ENCODE results near the gene FAM149A. TPM values are rescaled to one million over a fixed set of nuclear protein-coding genes. Genes with fewer than 3 reads are reported as not detected.

The FAM149A gene
- total RNA-seq, 1 experiment from 2014 or later = 8.9 TPM

DNA sequence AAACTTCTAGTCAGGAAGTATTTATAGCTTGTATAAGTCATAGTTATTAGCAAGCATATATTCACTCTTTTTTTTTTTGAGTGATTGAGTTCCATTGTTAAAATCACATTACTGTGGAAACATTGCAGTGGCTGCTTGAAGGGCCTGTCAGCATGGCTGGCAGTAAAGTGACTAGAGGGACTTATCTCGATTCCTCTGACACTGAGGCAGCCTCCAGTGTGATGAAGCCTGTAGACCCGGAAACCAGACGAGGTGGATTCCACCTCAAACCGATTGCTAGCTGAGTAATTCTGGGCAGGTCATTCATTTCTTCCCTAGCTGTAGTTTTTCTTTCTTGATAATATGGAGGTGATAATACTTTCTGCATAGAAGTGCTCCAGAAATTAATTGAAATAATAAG, 4.7 kb downstream of the FAM149A start:
- no TSS peak for BruUV-seq (replicated peaks)
- no peak for ATAC-seq
- Histone ChIP-seq H3K9me2 (ENCODE audit: insufficient read depth) (no peaks in the 10 kb centered on the region), H3K27me3 (ENCODE audit: insufficient read depth, low read length) (no peaks in the 10 kb centered on the region), H3K9me3 (ENCODE audit: control insufficient read depth in 1 of 2, insufficient read depth in 1 of 2, low read depth in 1 of 2, low read length in 2 of 2) (no peaks in the 10 kb centered on the region), H3K79me2 (ENCODE audit: insufficient read depth, low read length) (no peaks in the 10 kb centered on the region), H3K9ac (ENCODE audit: low read length) (no peak overlapping the region), H3K4me3 (replicated peaks in 1 of 2; ENCODE audit: low read depth in 1 of 2, low read length in 2 of 2) (no peak overlapping the region), H3K4me1 (ENCODE audit: control insufficient read depth in 1 of 2, insufficient read depth in 2 of 2, low read length in 2 of 2) (peaks cover under 1 to 14% of the 10 kb centered on the region in 2 experiments; a peak in 3 of 4 replicates), H2AFZ (ENCODE audit: low read depth, low read length, poor library complexity, severe bottlenecking) (no peak overlapping the region), H3K4me2 (ENCODE audit: low read length) (no peak overlapping the region), H4K20me1 (ENCODE audit: insufficient read depth) (no peaks in the 10 kb centered on the region), H3K36me3 (ENCODE audit: control insufficient read depth in 1 of 2, insufficient read depth in 2 of 2, low read length in 2 of 2) (no peaks in the 10 kb centered on the region), H3K27ac (ENCODE audit: low read depth, low read length) (no peak overlapping the region)
- ChIA-PET RAD21 (ENCODE audit: low non-redundant PET in 1 of 2, low total read pairs in 2 of 2, uncharacterized antibody in 2 of 2, unreplicated experiment in 2 of 2) (no interaction called here), POLR2A (no interaction called here), CTCF (no interaction called here)
- TF ChIP-seq, protein P1, sequence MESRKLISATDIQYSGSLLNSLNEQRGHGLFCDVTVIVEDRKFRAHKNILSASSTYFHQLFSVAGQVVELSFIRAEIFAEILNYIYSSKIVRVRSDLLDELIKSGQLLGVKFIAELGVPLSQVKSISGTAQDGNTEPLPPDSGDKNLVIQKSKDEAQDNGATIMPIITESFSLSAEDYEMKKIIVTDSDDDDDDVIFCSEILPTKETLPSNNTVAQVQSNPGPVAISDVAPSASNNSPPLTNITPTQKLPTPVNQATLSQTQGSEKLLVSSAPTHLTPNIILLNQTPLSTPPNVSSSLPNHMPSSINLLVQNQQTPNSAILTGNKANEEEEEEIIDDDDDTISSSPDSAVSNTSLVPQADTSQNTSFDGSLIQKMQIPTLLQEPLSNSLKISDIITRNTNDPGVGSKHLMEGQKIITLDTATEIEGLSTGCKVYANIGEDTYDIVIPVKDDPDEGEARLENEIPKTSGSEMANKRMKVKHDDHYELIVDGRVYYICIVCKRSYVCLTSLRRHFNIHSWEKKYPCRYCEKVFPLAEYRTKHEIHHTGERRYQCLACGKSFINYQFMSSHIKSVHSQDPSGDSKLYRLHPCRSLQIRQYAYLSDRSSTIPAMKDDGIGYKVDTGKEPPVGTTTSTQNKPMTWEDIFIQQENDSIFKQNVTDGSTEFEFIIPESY (IDR thresholded peaks at IDR 0.05; ENCODE audit: extremely low read depth, insufficient replicate concordance, low read length) = no peak
- TF ChIP-seq SP1 (IDR thresholded peaks at IDR 0.05; ENCODE audit: low read depth) (no peak), MAX (IDR thresholded peaks at IDR 0.05) (no peak), EZH2phosphoT487 (IDR thresholded peaks at IDR 0.05; ENCODE audit: borderline replicate concordance) (no peak), ZNF274 (IDR thresholded peaks at IDR 0.05; ENCODE audit: low read depth, low read length) (no peak), ZFX (IDR thresholded peaks at IDR 0.05) (no peak), TCF7L2 (IDR thresholded peaks at IDR 0.05; ENCODE audit: borderline replicate concordance, extremely low read depth, insufficient read depth, insufficient read length) (no peak), POLR2A (IDR thresholded peaks at IDR 0.05; ENCODE audit: borderline replicate concordance, extremely low read depth, insufficient read depth, insufficient read length) (no peak), CBX3 (IDR thresholded peaks at IDR 0.05; ENCODE audit: low read depth) (no peak), EGR1 (IDR thresholded peaks at IDR 0.05; ENCODE audit: low read depth) (no peak)
- DNase-seq (ENCODE audit: low read depth, low spot score) = no peak
- intact Hi-C loops (cut with micrococcal nuclease) = no loop called here

Data from HCT116 (cell line).